ENCODE data around the gene KIAA0753.
A peak's percentile ranks its signal among the peaks of the same experiment; 100 is the strongest.

Gene KIAA0753

DNA sequence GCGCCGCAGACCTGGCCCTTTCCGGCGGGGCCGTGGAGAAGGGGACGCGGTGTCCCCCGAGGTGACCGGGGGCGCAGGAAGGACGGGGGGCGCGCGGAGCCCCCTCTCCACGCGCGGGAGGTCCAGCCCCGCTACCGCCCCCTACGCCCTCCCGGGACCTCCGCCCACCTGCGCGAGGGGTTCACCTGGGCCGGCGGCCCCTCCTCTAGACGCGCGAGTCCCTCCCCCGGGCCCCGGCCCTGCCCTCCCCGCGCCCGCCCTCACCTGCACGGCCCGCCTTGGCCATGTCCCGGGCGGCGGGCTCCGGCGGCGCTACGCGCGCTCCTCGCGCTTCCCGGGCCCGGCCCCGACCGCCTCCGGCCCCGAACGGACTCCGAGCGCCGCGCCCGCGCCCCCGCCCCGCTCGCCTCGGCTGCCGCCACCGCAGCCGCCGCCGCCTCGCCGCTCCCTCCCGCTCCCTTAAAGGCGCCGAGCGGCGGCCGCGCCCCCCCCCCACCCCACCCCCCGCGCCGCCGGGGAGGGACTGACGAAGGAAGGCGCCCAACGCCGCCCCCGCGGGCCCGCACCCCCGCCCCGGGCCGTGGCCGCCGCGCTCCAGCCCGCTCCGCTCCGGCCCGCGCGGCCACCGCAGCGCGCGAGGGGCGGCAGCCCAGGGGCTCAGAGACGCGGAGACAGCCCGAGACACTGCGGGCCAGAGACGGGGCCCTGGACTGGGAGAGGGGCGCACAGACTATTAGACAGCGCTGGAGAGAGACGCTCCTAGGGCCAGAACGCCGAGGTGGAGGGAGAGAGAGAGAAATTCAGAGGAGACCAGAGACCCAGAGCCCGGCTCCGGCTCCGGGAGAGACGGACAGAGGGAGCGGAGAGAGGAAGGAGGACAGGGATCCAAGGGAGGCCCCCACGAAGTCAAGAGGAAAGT is 84.1 kb downstream of the KIAA0753 start, which contains the start of gene PITPNM3:
Gene PITPNM3 (minus strand): TSS at position 435 of the 919 bp plus-strand sequence. CDS start 149 bp downstream, at position 286.
- H3K36me3 ChIP-seq = no peaks in the 10 kb centered on the region
- H3K27me3 ChIP-seq (ENCODE audit: insufficient read depth, low read depth, severe bottlenecking) = peaks cover 9% of the 10 kb centered on the region
- TF ChIP-seq, protein P1, sequence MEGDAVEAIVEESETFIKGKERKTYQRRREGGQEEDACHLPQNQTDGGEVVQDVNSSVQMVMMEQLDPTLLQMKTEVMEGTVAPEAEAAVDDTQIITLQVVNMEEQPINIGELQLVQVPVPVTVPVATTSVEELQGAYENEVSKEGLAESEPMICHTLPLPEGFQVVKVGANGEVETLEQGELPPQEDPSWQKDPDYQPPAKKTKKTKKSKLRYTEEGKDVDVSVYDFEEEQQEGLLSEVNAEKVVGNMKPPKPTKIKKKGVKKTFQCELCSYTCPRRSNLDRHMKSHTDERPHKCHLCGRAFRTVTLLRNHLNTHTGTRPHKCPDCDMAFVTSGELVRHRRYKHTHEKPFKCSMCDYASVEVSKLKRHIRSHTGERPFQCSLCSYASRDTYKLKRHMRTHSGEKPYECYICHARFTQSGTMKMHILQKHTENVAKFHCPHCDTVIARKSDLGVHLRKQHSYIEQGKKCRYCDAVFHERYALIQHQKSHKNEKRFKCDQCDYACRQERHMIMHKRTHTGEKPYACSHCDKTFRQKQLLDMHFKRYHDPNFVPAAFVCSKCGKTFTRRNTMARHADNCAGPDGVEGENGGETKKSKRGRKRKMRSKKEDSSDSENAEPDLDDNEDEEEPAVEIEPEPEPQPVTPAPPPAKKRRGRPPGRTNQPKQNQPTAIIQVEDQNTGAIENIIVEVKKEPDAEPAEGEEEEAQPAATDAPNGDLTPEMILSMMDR (IDR thresholded peaks at IDR 0.05; ENCODE audit: low read depth, low read length) = no peak
- no peak within 1 kb of the TSS for H3K27ac ChIP-seq
- H3K4me3 ChIP-seq (ENCODE audit: low read depth, low read length) = peak within 1 kb of the TSS; percentile 47
- no peak for DNase-seq
- no peaks in the 10 kb centered on the region for H3K9me3 ChIP-seq (ENCODE audit: severe bottlenecking)

DNA sequence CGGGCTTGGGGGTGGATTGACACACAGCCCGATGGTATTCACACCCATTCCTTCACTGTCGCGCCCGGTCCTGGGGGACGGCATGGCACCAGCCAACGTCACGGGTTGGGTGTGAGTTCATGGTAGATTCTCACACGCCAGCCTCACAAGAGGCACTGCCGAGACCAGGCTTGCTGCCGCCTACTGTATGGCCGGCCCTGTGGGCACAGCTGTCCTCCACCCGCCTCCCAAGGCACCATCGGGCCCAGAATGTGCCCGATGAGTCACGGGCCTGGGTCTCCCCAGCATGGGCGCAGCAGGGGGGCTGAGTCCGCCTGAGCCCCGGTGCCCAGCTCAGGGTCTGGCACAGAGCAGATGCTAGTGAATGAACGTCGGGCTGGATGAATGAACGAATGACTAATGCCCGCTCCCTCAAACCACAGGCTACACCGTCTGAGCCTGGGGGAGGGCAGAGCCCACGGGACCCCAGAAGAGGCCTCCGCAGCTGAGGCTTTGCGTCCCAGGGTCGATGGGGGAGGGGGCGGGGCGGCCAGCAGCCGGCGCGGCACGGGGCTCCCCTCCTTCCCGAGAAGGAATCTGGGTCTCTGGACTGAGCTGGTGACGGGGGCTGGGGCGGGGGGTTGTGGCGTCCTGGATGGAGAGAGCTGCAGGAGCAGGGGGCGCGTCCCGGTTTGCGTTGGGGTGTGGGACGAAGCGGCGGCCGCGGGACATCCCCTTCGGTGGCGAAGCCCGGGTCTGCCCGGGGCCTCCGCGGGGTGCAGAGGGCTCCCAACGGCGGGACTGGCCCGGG is 85.0 kb downstream of the KIAA0753 start:
- TF ChIP-seq, protein P1 (IDR thresholded peaks at IDR 0.05; ENCODE audit: low read depth, low read length) = no peak
- H3K4me3 ChIP-seq (ENCODE audit: low read depth, low read length) = peak overlapping the region; percentile 39
- no peaks in the 10 kb centered on the region for H3K36me3 ChIP-seq
- no peak for DNase-seq
- no peak overlapping the region for H3K27ac ChIP-seq
- H3K9me3 ChIP-seq (ENCODE audit: severe bottlenecking) = no peaks in the 10 kb centered on the region
- peaks cover 9% of the 10 kb centered on the region for H3K27me3 ChIP-seq (ENCODE audit: insufficient read depth, low read depth, severe bottlenecking)

DNA sequence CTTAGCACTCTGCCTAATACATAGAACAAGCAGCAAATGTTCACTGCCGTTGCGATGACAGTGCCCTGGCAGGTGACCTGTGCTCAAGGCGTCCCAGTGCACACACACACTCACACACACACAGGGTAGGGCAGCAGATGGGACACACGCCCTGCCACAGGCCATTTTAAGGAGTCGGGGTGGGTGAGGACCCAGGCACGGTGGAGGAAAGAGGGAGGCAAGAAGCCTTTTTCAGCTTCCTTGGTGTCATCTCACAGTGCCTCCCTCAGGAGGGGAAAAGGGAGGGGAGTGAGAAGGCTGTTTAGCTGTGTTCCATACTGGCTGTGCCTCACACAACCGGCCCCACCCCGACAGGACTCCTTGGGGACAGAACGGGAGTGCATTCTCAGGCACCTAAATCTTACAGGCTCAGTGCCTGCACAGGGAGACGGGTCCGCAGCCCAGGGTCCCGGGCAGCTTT is 85.6 kb downstream of the KIAA0753 start:
- Histone ChIP-seq H3K27me3 (ENCODE audit: insufficient read depth, low read depth, severe bottlenecking) (peaks cover 9% of the 10 kb centered on the region), H3K36me3 (no peaks in the 10 kb centered on the region), H3K27ac (no peak overlapping the region), H3K4me3 (ENCODE audit: low read depth, low read length) (no peak overlapping the region), H3K9me3 (ENCODE audit: severe bottlenecking) (no peaks in the 10 kb centered on the region)
- peak; percentile 24 for DNase-seq
- TF ChIP-seq, protein P1 (IDR thresholded peaks at IDR 0.05; ENCODE audit: low read depth, low read length) = no peak

DNA sequence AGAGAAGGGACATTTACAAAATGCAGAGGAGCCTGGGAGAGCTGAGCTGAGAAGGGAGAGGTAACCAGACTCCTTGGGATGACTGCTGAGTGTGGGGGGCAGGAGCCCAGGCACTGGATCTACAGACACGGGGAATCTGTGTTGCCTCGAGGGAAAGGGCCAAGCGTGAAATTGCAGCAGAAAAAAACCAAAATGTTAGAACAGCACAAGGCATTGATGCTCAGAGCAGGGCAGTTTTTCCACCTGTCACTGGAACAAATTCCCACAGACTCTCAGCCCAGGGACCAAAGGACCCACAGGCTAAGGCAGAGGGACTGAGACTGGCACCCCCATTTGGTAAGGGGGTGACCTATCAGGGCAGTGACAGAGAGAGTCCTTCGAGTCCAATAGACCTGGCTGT is 86.2 kb downstream of the KIAA0753 start:
- H3K9me3 ChIP-seq (ENCODE audit: severe bottlenecking) = no peaks in the 10 kb centered on the region
- peaks cover 9% of the 10 kb centered on the region for H3K27me3 ChIP-seq (ENCODE audit: insufficient read depth, low read depth, severe bottlenecking)
- H3K36me3 ChIP-seq = no peaks in the 10 kb centered on the region
- TF ChIP-seq, protein P1 (IDR thresholded peaks at IDR 0.05; ENCODE audit: low read depth, low read length) = no peak
- DNase-seq = no peak
- H3K4me3 ChIP-seq (ENCODE audit: low read depth, low read length) = no peak overlapping the region
- H3K27ac ChIP-seq = no peak overlapping the region

DNA sequence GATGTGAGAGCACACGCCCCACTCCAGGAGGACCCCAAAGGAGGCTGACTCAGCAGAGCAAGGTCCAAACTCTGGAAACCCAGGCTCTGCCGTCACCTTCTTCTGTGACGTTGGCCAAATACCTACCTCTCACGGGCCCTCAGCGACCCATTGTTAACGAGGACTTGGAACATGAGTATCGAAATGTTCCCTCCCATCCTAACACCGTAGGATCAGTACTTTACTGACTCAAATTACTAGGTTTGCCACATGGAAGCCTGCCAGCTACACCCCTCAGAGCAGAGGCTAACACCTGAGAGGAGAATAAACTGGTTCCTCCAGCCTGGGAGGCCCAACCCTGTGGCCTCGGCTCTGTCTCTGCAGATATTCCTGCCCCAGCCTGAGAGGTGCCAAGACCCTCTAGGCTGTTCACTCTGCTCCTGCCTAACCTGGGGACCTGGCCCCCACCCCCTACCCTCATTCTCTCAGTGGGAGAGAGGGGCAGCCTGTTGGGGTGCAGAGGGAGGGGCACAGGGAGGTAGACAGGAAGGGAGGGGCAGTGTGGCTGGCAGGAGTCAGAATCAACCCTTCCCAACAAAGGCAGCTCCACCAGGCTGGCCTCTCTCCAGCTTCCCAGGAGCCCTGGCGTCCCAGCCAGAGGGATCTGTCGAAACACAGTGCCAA is 88.5 kb downstream of the KIAA0753 start:
- Histone ChIP-seq H3K36me3 (no peaks in the 10 kb centered on the region), H3K27ac (no peak overlapping the region), H3K4me3 (ENCODE audit: low read depth, low read length) (no peak overlapping the region), H3K9me3 (ENCODE audit: severe bottlenecking) (no peaks in the 10 kb centered on the region), H3K27me3 (ENCODE audit: insufficient read depth, low read depth, severe bottlenecking) (peaks cover 6% of the 10 kb centered on the region)
- DNase-seq = no peak
- TF ChIP-seq, protein P1 (IDR thresholded peaks at IDR 0.05; ENCODE audit: low read depth, low read length) = no peak

Measured in WERI-Rb-1 (cell line).